GM12878 (cell line): ENCODE measurements around the gene MCTS1. TPM values are rescaled to one million over a fixed set of nuclear protein-coding genes. Genes with fewer than 3 reads are reported as not detected.

Experiments
- ATAC-seq: fragments of 200-7000 bp; cut with Tn5 transposase; 3 replicates; pipeline ENCODE4 v1.9.1; 2020; ENCODE audit warnings: mild to moderate bottlenecking, moderate library complexity
- BruUV-seq: library from RNA; stranded (reverse); fragments of 400-500 nt; replicated peaks from 2 replicates; lab custom pipeline; 2021; lab: Mats Ljungman, UMichigan
- CTCF ChIA-PET: fragments of 300-600 bp; sonication (Branson Sonifier 250); formaldehyde crosslinking; extraction: SDS; loops from one replicate; lab custom pipeline; 2021; ENCODE audit warnings: inconsistent platforms; lab: Yijun Ruan, JAX
- POLR2A ChIA-PET: fragments of 350-600 bp; formaldehyde crosslinking; extraction: SDS; loops from one replicate; lab custom pipeline; 2021; ENCODE audit warnings: inconsistent platforms; lab: Charles Lee
- RAD21 ChIA-PET: fragments of 300-600 bp; sonication (Branson Sonifier 250); formaldehyde crosslinking; loops from one replicate; lab custom pipeline; 2023; ENCODE audit warnings: antibody characterized with exemption; ENCODE audit not compliant: unreplicated experiment; lab: Charles Lee
- SMC1A ChIA-PET: fragments of 300-600 bp; sonication (Branson Sonifier 250); formaldehyde crosslinking; loops from one replicate; lab custom pipeline; 2023; ENCODE audit not compliant: unreplicated experiment, uncharacterized antibody; lab: Charles Lee
- DNase-seq: peaks from one replicate; pipeline ENCODE4 v3.0.0-alpha.2; 2011; ENCODE audit warnings: low read depth, low spot score
- FAIRE-seq: peaks from 3 replicates; lab custom pipeline; 2011; peaks lifted over from hg19 to GRCh38; lab: Jason Lieb, UNC
- H2AFZ ChIP-seq: 2 replicates; pipeline ENCODE4 v1.6.0; 2011; ENCODE audit warnings: low read depth, low read length, control low read depth; ENCODE audit not compliant: control insufficient read depth
- H3K27ac ChIP-seq: 2 replicates; pipeline ENCODE4 v1.5.1; 2011; ENCODE audit warnings: control low read depth; ENCODE audit not compliant: control insufficient read depth, insufficient read depth
- H3K27me3 ChIP-seq, 2 experiments: replicated peaks in 1 of 2; 2 replicates each; pipeline versions ENCODE4 v1.6.0 to v1.6.1; 2011; ENCODE audit warnings: low read length in 1 of 2; ENCODE audit not compliant: control insufficient read depth in 2 of 2, insufficient read depth in 2 of 2
- H3K36me3 ChIP-seq, 2 experiments: 2 replicates each; pipeline ENCODE4 v1.5.1; 2011; ENCODE audit warnings: low read length in 1 of 2; ENCODE audit not compliant: control insufficient read depth in 2 of 2, insufficient read depth in 2 of 2
- H3K4me1 ChIP-seq: 2 replicates; pipeline ENCODE4 v1.6.1; 2011; ENCODE audit warnings: mild to moderate bottlenecking, low read length, moderate library complexity, mixed read lengths; ENCODE audit not compliant: control insufficient read depth, insufficient read depth
- H3K4me2 ChIP-seq: 2 replicates; pipeline ENCODE4 v1.6.0; 2011; ENCODE audit warnings: control low read depth; ENCODE audit not compliant: control insufficient read depth, insufficient read depth
- H3K4me3 ChIP-seq: fragments of 200-600 bp; sonication (generic); 2 replicates; pipeline ENCODE4 v1.5.1; 2016
- H3K79me2 ChIP-seq: 2 replicates; pipeline ENCODE4 v1.6.0; 2011; ENCODE audit warnings: low read length; ENCODE audit not compliant: control insufficient read depth, insufficient read depth
- H3K9ac ChIP-seq: 2 replicates; pipeline ENCODE4 v1.8.0; 2011; ENCODE audit warnings: low read length, control low read depth, mixed read lengths; ENCODE audit not compliant: control insufficient read depth, insufficient read depth
- H3K9me3 ChIP-seq: replicated peaks from 3 replicates; pipeline ENCODE4 v1.5.1; 2011; ENCODE audit warnings: mild to moderate bottlenecking, low read length; ENCODE audit not compliant: control insufficient read depth, insufficient read depth
- H4K20me1 ChIP-seq: 2 replicates; pipeline ENCODE4 v1.6.0; 2011; ENCODE audit not compliant: control insufficient read depth, insufficient read depth
- BACH1 ChIP-seq: fragments of 450-650 bp; IDR thresholded peaks from 2 replicates; pipeline ENCODE4 v1.6.1; 2017; ENCODE audit warnings: mild to moderate bottlenecking, borderline replicate concordance
- CEBPB ChIP-seq, 2 experiments: fragments of 150-350 bp in 1 of 2; IDR thresholded peaks; 2 replicates each; pipeline ENCODE4 v1.6.1; 2012 to 2014; ENCODE audit warnings: low read depth in 2 of 2, low read length in 2 of 2, borderline replicate concordance in 1 of 2, inconsistent platforms in 1 of 2
- FOS ChIP-seq: IDR thresholded peaks from 3 replicates; pipeline ENCODE4 v1.6.1; 2011; ENCODE audit warnings: borderline replicate concordance; ENCODE audit not compliant: insufficient read length; ENCODE audit errors: extremely low read depth
- MYB ChIP-seq: fragments of 150-350 bp; IDR thresholded peaks from 2 replicates; pipeline ENCODE4 v1.6.1; 2014; ENCODE audit warnings: mild to moderate bottlenecking, low read depth, low read length, borderline replicate concordance
- PKNOX1 ChIP-seq: fragments of 450-650 bp; IDR thresholded peaks from 2 replicates; pipeline ENCODE4 v1.6.1; 2016; ENCODE audit warnings: mild to moderate bottlenecking
- RAD21 ChIP-seq: IDR thresholded peaks from 2 replicates; pipeline ENCODE4 v1.6.1; 2011; ENCODE audit warnings: mild to moderate bottlenecking, low read depth, low read length, moderate library complexity; ENCODE audit not compliant: insufficient read depth
- SMAD1 ChIP-seq: fragments of 450-650 bp; IDR thresholded peaks from 2 replicates; pipeline ENCODE4 v1.6.1; 2018; ENCODE audit warnings: mild to moderate bottlenecking, low read depth; ENCODE audit not compliant: partially characterized antibody
- WGBS: methylation state at CpG from one replicate; pipeline ENCODE4 v1.1.6; 2016; ENCODE audit warnings: low lambda C conversion rate; ENCODE audit not compliant: insufficient replicate concordance, insufficient coverage; ENCODE audit errors: missing lambda C conversion rate; 5-methylcytosine and 5-hydroxymethylcytosine counted together
- in situ Hi-C: fragments of 300-500 bp; cut with MboI; formaldehyde crosslinking; loops from 9 replicates; pipeline ENCODE4 v1.14.3; 2018; ENCODE audit warnings: mixed read lengths
- intact Hi-C: fragments of 100-400 bp; cut with micrococcal nuclease; formaldehyde crosslinking; loops from one replicate; pipeline ENCODE4 v1.14.2; 2022; ENCODE audit not compliant: unreplicated experiment
- polyA plus RNA-seq, 11 experiments: library from polyadenylated mRNA; depleted of rRNA in 4 of 11; unstranded in 6 of 11; stranded (reverse) in 5 of 11; fragments of >200 nt; fragmentation: Nextera tagmentation in 4 of 11; fragmentation: Illumina TruSeq in 1 of 11; extraction: Ambion mirVana in 4 of 11; extraction: Trizol in 1 of 11; gene quantifications; 1 replicate in 1 of 11; 2 replicates in 10 of 11; pipeline versions ENCODE4 v1.2.1 to v1.2.3, GENCODE V29; 2011 to 2016; ENCODE audit warnings: inconsistent platforms in 2 of 11, missing spikeins in 2 of 11, low read depth in 1 of 11
- total RNA-seq, 4 experiments: library from RNA; depleted of rRNA in 3 of 4; stranded (reverse); fragments of >200 nt in 3 of 4; fragmentation: Illumina TruSeq in 1 of 4; extraction: Trizol in 1 of 4; gene quantifications; 2 replicates each; pipeline versions ENCODE4 v1.2.1 to v1.2.3, GENCODE V29; 2013 to 2021

The MCTS1 gene
- total and polyA plus RNA-seq, 10 of the 15 experiments (the other 5 are each of a cell fraction or from before 2014, with no cell fraction given) = 59.5 to 238 (median 115) TPM

- BruUV-seq = no TSS peak
- 43% methylated on average over 18 of the region's 18 CpGs for WGBS
- no peak overlapping the region for H3K27ac ChIP-seq
- no peaks in the 10 kb centered on the region for H3K27me3 ChIP-seq
- no peaks in the 10 kb centered on the region for H3K79me2 ChIP-seq
- RAD21 ChIA-PET = no interaction called here
- no peak overlapping the region for H3K4me3 ChIP-seq
- CTCF ChIA-PET = interaction anchor here (0.6 to 0.7 kb wide), 2 partner anchors 9 to 213 kb away, joined by 3 to 4 read pairs; no protein-coding TSS in a partner anchor
- DNase-seq = no peak
- no peaks in the 10 kb centered on the region for H3K9me3 ChIP-seq
- H3K4me1 ChIP-seq = no peaks in the 10 kb centered on the region
- no peak overlapping the region for H3K4me2 ChIP-seq
- H3K9ac ChIP-seq = no peak overlapping the region
- in situ Hi-C loops (no loop called here), intact Hi-C loops (no loop called here)
- FAIRE-seq = no peak
- no peak for ATAC-seq
- POLR2A ChIA-PET = interaction anchor here (0.6 kb wide), 1 partner anchor 214 kb away, joined by 7 read pairs; no protein-coding TSS in a partner anchor
- H3K36me3 ChIP-seq = no peaks in the 10 kb centered on the region
- H4K20me1 ChIP-seq = no peaks in the 10 kb centered on the region
- H2AFZ ChIP-seq = no peak overlapping the region
- TF ChIP-seq SMAD1 (no peak), PKNOX1 (0 out of 2 replicates have a peak, but pooled peaks have one; percentile 9), MYB (no peak), RAD21 (no peak), FOS (no peak), BACH1 (no peak), CEBPB (IDR thresholded peaks at IDR 0.05; ENCODE audit: borderline replicate concordance in 1 of 2, low read depth in 2 of 2, low read length in 2 of 2) (no peak)
- SMC1A ChIA-PET = no interaction called here
Measured at GRCh38 chrX:120575379-120576114, 28.4 kb upstream of the MCTS1 start.
